Smooth muscle cell (in vitro differentiated cells): Measurements from ENCODE around the gene EFL1. TPM values are rescaled to one million over a fixed set of nuclear protein-coding genes. Genes with fewer than 3 reads are reported as not detected.

ENCODE experiments used
- DNase-seq: peaks from one replicate; lab custom pipeline; 2025; ENCODE audit not compliant: unreplicated experiment; lab: John Stamatoyannopoulos, UW
- H2AFZ ChIP-seq: fragments of 200-600 bp; sonication (generic); 2 replicates; pipeline ENCODE4 v1.6.0; 2016; ENCODE audit warnings: antibody characterized with exemption, low read depth, mild to moderate bottlenecking
- H3F3A ChIP-seq: fragments of 200-600 bp; sonication (generic); 2 replicates; pipeline ENCODE4 v1.6.0; 2017; ENCODE audit warnings: antibody characterized with exemption, low read depth
- H3K27ac ChIP-seq: fragments of 200-600 bp; sonication (generic); 2 replicates; pipeline ENCODE4 v1.5.1; 2016; ENCODE audit warnings: low read depth, mild to moderate bottlenecking
- H3K27me3 ChIP-seq: fragments of 200-600 bp; sonication (generic); 2 replicates; pipeline ENCODE4 v1.6.1; 2016; ENCODE audit warnings: low read depth, mild to moderate bottlenecking
- H3K36me3 ChIP-seq: fragments of 200-600 bp; sonication (generic); 2 replicates; pipeline ENCODE4 v1.5.1; 2016; ENCODE audit warnings: low read depth
- H3K4me1 ChIP-seq: fragments of 200-600 bp; sonication (generic); 2 replicates; pipeline ENCODE4 v1.5.1; 2016; ENCODE audit warnings: low read depth
- H3K4me2 ChIP-seq: fragments of 200-600 bp; sonication (generic); 2 replicates; pipeline ENCODE4 v1.6.0; 2016; ENCODE audit warnings: mild to moderate bottlenecking
- H3K4me3 ChIP-seq: fragments of 200-600 bp; sonication (generic); 2 replicates; pipeline ENCODE4 v1.5.1; 2016; ENCODE audit warnings: mild to moderate bottlenecking
- H3K79me2 ChIP-seq: fragments of 200-600 bp; sonication (generic); 2 replicates; pipeline ENCODE4 v1.6.0; 2016; ENCODE audit warnings: low read depth, mild to moderate bottlenecking
- H3K9ac ChIP-seq: fragments of 200-600 bp; sonication (generic); 2 replicates; pipeline ENCODE4 v1.6.0; 2016; ENCODE audit warnings: low read depth
- H3K9me3 ChIP-seq: fragments of 200-600 bp; sonication (generic); replicated peaks from 2 replicates; pipeline ENCODE4 v1.5.1; 2016; ENCODE audit warnings: low read depth
- H4K20me1 ChIP-seq: fragments of 200-600 bp; sonication (generic); 2 replicates; pipeline ENCODE4 v1.6.0; 2016; ENCODE audit warnings: low read depth
- WGBS: methylation state at CpG from one replicate; pipeline ENCODE4 v1.1.7; 2016; ENCODE audit warnings: low lambda C conversion rate; 5-methylcytosine and 5-hydroxymethylcytosine counted together
- polyA plus RNA-seq: library from polyadenylated mRNA; unstranded; fragments of >200 nt; fragmentation: Nextera tagmentation; extraction: Ambion mirVana; gene quantifications from 2 replicates; pipeline ENCODE4 v1.2.1, GENCODE V29; 2016
- total RNA-seq: library from RNA; depleted of rRNA; stranded (reverse); fragments of >200 nt; gene quantifications from 2 replicates; pipeline ENCODE4 v1.2.3, GENCODE V29; 2014
- TF ChIP-seq, protein P1 (sequence below): fragments of 200-600 bp; sonication (generic); IDR thresholded peaks from 2 replicates; pipeline ENCODE4 v1.5.1; 2017; ENCODE audit warnings: borderline replicate concordance, mild to moderate bottlenecking, antibody characterized with exemption; ENCODE audit not compliant: insufficient read depth, poor library complexity, severe bottlenecking

Gene EFL1
- total and polyA plus RNA-seq, 2 experiments from 2014 or later = 4.5 to 12.8 TPM

GRCh38 chr15:82105451-82106215 is 156.9 kb downstream of the EFL1 start:
- H3F3A ChIP-seq = no peaks in the 10 kb centered on the region
- no peaks in the 10 kb centered on the region for H3K27me3 ChIP-seq
- no peak for DNase-seq
- peaks cover under 1% of the 10 kb centered on the region for H3K4me1 ChIP-seq
- TF ChIP-seq, protein P1, sequence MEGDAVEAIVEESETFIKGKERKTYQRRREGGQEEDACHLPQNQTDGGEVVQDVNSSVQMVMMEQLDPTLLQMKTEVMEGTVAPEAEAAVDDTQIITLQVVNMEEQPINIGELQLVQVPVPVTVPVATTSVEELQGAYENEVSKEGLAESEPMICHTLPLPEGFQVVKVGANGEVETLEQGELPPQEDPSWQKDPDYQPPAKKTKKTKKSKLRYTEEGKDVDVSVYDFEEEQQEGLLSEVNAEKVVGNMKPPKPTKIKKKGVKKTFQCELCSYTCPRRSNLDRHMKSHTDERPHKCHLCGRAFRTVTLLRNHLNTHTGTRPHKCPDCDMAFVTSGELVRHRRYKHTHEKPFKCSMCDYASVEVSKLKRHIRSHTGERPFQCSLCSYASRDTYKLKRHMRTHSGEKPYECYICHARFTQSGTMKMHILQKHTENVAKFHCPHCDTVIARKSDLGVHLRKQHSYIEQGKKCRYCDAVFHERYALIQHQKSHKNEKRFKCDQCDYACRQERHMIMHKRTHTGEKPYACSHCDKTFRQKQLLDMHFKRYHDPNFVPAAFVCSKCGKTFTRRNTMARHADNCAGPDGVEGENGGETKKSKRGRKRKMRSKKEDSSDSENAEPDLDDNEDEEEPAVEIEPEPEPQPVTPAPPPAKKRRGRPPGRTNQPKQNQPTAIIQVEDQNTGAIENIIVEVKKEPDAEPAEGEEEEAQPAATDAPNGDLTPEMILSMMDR = no peak
- H3K4me3 ChIP-seq = no peak overlapping the region
- H3K79me2 ChIP-seq = no peaks in the 10 kb centered on the region
- H3K27ac ChIP-seq = peak overlapping the region; percentile 78
- H3K9ac ChIP-seq = peak overlapping the region; percentile 38
- H3K4me2 ChIP-seq = peak overlapping the region; percentile 7
- no peaks in the 10 kb centered on the region for H3K9me3 ChIP-seq
- WGBS = 60% methylated on average over 7 of the region's 7 CpGs
- H4K20me1 ChIP-seq = no peaks in the 10 kb centered on the region
- H3K36me3 ChIP-seq = no peaks in the 10 kb centered on the region
- no peak overlapping the region for H2AFZ ChIP-seq

GRCh38 chr15:82103468-82103867 is 159.1 kb downstream of the EFL1 start:
- Histone ChIP-seq H2AFZ (no peak overlapping the region), H3K9me3 (no peaks in the 10 kb centered on the region), H3K4me3 (no peak overlapping the region), H3F3A (no peaks in the 10 kb centered on the region), H3K9ac (no peak overlapping the region), H3K27me3 (no peaks in the 10 kb centered on the region), H3K27ac (no peak overlapping the region), H4K20me1 (no peaks in the 10 kb centered on the region), H3K36me3 (no peaks in the 10 kb centered on the region), H3K4me2 (no peak overlapping the region), H3K79me2 (no peaks in the 10 kb centered on the region), H3K4me1 (peaks cover 9% of the 10 kb centered on the region)
- TF ChIP-seq, protein P1 = no peak
- no peak for DNase-seq
- 79% methylated on average over 6 of the region's 6 CpGs for WGBS

DNA sequence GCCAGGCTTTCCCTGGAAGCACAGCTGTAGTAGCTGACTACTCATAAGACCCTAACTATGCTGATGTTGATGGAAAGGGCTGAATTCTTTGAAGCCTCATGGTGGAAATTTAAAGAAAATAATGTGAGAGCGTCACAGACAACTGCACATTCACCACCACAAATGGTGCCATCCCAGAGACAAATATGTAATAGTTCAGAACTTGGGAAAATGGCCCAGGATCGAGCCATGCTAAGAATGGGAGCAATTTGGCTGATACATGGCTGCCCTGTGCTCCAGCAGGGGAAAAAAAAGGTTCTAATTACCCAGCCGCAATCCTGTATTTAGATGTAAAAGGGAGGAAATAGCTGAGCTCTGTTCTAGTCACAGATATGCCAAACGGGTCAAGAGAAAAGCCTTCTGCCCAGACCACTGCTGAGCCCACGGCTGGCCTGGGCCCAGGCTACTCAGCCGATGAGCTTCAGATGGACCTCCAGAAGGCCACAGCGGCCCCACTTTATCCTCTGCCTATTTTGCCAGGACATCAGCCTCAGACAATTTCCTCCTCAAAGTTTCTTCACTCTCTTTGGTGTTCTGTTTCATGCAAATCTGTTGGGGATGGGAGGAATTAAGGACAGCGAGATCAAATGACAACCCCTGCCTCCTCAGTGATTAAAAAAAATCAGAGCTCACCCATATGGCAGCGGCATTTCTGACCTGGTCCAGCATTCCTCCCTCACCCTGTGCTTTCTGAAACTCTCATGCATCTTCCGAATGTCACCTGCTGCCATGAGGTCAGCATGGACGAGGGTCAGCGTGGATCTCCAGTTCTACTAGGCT is 162.2 kb downstream of the EFL1 start:
- 53% methylated on average over 12 of the region's 12 CpGs for WGBS
- peaks cover 9% of the 10 kb centered on the region for H3K4me1 ChIP-seq
- H3K4me2 ChIP-seq = peak overlapping the region; percentile 31
- no peaks in the 10 kb centered on the region for H3F3A ChIP-seq
- H3K4me3 ChIP-seq = no peak overlapping the region
- no peaks in the 10 kb centered on the region for H4K20me1 ChIP-seq
- TF ChIP-seq, protein P1 = no peak
- no peak overlapping the region for H3K9ac ChIP-seq
- H3K27ac ChIP-seq = peak overlapping the region; percentile 32
- H2AFZ ChIP-seq = peak overlapping the region; percentile 12
- no peaks in the 10 kb centered on the region for H3K79me2 ChIP-seq
- H3K27me3 ChIP-seq = no peaks in the 10 kb centered on the region
- no peaks in the 10 kb centered on the region for H3K9me3 ChIP-seq
- H3K36me3 ChIP-seq = no peaks in the 10 kb centered on the region
- DNase-seq = no peak
